ENCODE results near the gene GUCA1C.

The GUCA1C gene

GRCh38 chr3:108918866-108919265, 34.8 kb downstream of the GUCA1C start:
- FAIRE-seq = no peak
- TF ChIP-seq TAF1 (IDR thresholded peaks at IDR 0.05; ENCODE audit: low read depth, low read length) (no peak), POLR2A (IDR thresholded peaks at IDR 0.05; ENCODE audit: low read depth, low read length) (no peak), POLR2AphosphoS5 (IDR thresholded peaks at IDR 0.05; ENCODE audit: low read depth, low read length) (no peak), PAX5 (IDR thresholded peaks at IDR 0.05; ENCODE audit: insufficient read depth, low read length, severe bottlenecking) (no peak)
- DNase-seq (ENCODE audit: insufficient read length, low spot score) = no peak

- FAIRE-seq = peak; percentile 95
- TF ChIP-seq POLR2A (IDR thresholded peaks at IDR 0.05; ENCODE audit: low read depth, low read length) (no peak), TAF1 (IDR thresholded peaks at IDR 0.05; ENCODE audit: low read depth, low read length) (no peak), POU2F2 (IDR thresholded peaks at IDR 0.05; ENCODE audit: low read depth, low read length) (no peak), SPI1 (IDR thresholded peaks at IDR 0.05; ENCODE audit: low read depth, low read length) (no peak), POLR2AphosphoS5 (IDR thresholded peaks at IDR 0.05; ENCODE audit: low read depth, low read length) (no peak), PAX5 (IDR thresholded peaks at IDR 0.05; ENCODE audit: insufficient read depth, low read length, severe bottlenecking) (no peak)
- DNase-seq (ENCODE audit: insufficient read length, low spot score) = peak; percentile 31
Observed at GRCh38 chr3:108914774-108915641, 38.7 kb downstream of the GUCA1C start.

- FAIRE-seq (no peak), DNase-seq (ENCODE audit: insufficient read length, low spot score) (no peak)
- no peak for TF ChIP-seq TAF1 (IDR thresholded peaks at IDR 0.05; ENCODE audit: low read depth, low read length)
- TF ChIP-seq POU2F2 (IDR thresholded peaks at IDR 0.05; ENCODE audit: low read depth, low read length) = no peak
- TF ChIP-seq PAX5 (IDR thresholded peaks at IDR 0.05; ENCODE audit: insufficient read depth, low read length, severe bottlenecking) = no peak
- no peak for TF ChIP-seq SPI1 (IDR thresholded peaks at IDR 0.05; ENCODE audit: low read depth, low read length)
- TF ChIP-seq POLR2A (IDR thresholded peaks at IDR 0.05; ENCODE audit: low read depth, low read length) = no peak
- TF ChIP-seq POLR2AphosphoS5 (IDR thresholded peaks at IDR 0.05; ENCODE audit: low read depth, low read length) = no peak
Observed at GRCh38 chr3:108909799-108910198, 43.9 kb downstream of the GUCA1C start.

GRCh38 chr3:108907194-108907593, 46.5 kb downstream of the GUCA1C start:
- TF ChIP-seq POLR2AphosphoS5 (IDR thresholded peaks at IDR 0.05; ENCODE audit: low read depth, low read length) (no peak), PAX5 (IDR thresholded peaks at IDR 0.05; ENCODE audit: insufficient read depth, low read length, severe bottlenecking) (no peak), POLR2A (IDR thresholded peaks at IDR 0.05; ENCODE audit: low read depth, low read length) (no peak)
- no peak for FAIRE-seq
- no peak for DNase-seq (ENCODE audit: insufficient read length, low spot score)

GRCh38 chr3:108899530-108899929, 54.1 kb downstream of the GUCA1C start:
- FAIRE-seq (no peak), DNase-seq (ENCODE audit: insufficient read length, low spot score) (no peak)
- TF ChIP-seq POLR2AphosphoS5 (IDR thresholded peaks at IDR 0.05; ENCODE audit: low read depth, low read length) = no peak
- TF ChIP-seq POU2F2 (IDR thresholded peaks at IDR 0.05; ENCODE audit: low read depth, low read length) = no peak
- TF ChIP-seq SPI1 (IDR thresholded peaks at IDR 0.05; ENCODE audit: low read depth, low read length) = no peak
- TF ChIP-seq PAX5 (IDR thresholded peaks at IDR 0.05; ENCODE audit: insufficient read depth, low read length, severe bottlenecking) = no peak
- no peak for TF ChIP-seq POLR2A (IDR thresholded peaks at IDR 0.05; ENCODE audit: low read depth, low read length)
- no peak for TF ChIP-seq TAF1 (IDR thresholded peaks at IDR 0.05; ENCODE audit: low read depth, low read length)

- TF ChIP-seq TAF1 (IDR thresholded peaks at IDR 0.05; ENCODE audit: low read depth, low read length) (no peak), PAX5 (IDR thresholded peaks at IDR 0.05; ENCODE audit: insufficient read depth, low read length, severe bottlenecking) (no peak), POLR2AphosphoS5 (IDR thresholded peaks at IDR 0.05; ENCODE audit: low read depth, low read length) (no peak), POLR2A (IDR thresholded peaks at IDR 0.05; ENCODE audit: low read depth, low read length) (no peak), POU2F2 (IDR thresholded peaks at IDR 0.05; ENCODE audit: low read depth, low read length) (no peak), SPI1 (IDR thresholded peaks at IDR 0.05; ENCODE audit: low read depth, low read length) (no peak)
- FAIRE-seq = no peak
- peak; percentile 5 for DNase-seq (ENCODE audit: insufficient read length, low spot score)
Observed at GRCh38 chr3:108897883-108898282, 55.8 kb downstream of the GUCA1C start.

GRCh38 chr3:108894981-108895380, 58.7 kb downstream of the GUCA1C start:
- FAIRE-seq (no peak), DNase-seq (ENCODE audit: insufficient read length, low spot score) (no peak)
- TF ChIP-seq TAF1 (IDR thresholded peaks at IDR 0.05; ENCODE audit: low read depth, low read length) (no peak), POLR2A (IDR thresholded peaks at IDR 0.05; ENCODE audit: low read depth, low read length) (no peak), SPI1 (IDR thresholded peaks at IDR 0.05; ENCODE audit: low read depth, low read length) (no peak), POLR2AphosphoS5 (IDR thresholded peaks at IDR 0.05; ENCODE audit: low read depth, low read length) (no peak), POU2F2 (IDR thresholded peaks at IDR 0.05; ENCODE audit: low read depth, low read length) (no peak), PAX5 (IDR thresholded peaks at IDR 0.05; ENCODE audit: insufficient read depth, low read length, severe bottlenecking) (no peak)

- no peak for FAIRE-seq
Observed at GRCh38 chr3:108891833-108892232, 61.8 kb downstream of the GUCA1C start.

GRCh38 chr3:108887777-108888176, 65.9 kb downstream of the GUCA1C start:
- DNase-seq (ENCODE audit: insufficient read length, low spot score) (no peak), FAIRE-seq (no peak)
- TF ChIP-seq POU2F2 (IDR thresholded peaks at IDR 0.05; ENCODE audit: low read depth, low read length) (no peak), POLR2A (IDR thresholded peaks at IDR 0.05; ENCODE audit: low read depth, low read length) (no peak), SPI1 (IDR thresholded peaks at IDR 0.05; ENCODE audit: low read depth, low read length) (no peak), PAX5 (IDR thresholded peaks at IDR 0.05; ENCODE audit: insufficient read depth, low read length, severe bottlenecking) (no peak), POLR2AphosphoS5 (IDR thresholded peaks at IDR 0.05; ENCODE audit: low read depth, low read length) (no peak), TAF1 (IDR thresholded peaks at IDR 0.05; ENCODE audit: low read depth, low read length) (no peak)

More at GRCh38 chr3:108891833-108892232, 61.8 kb downstream of the GUCA1C start:
- TF ChIP-seq POU2F2 (IDR thresholded peaks at IDR 0.05; ENCODE audit: low read depth, low read length) (no peak), TAF1 (IDR thresholded peaks at IDR 0.05; ENCODE audit: low read depth, low read length) (no peak), POLR2AphosphoS5 (IDR thresholded peaks at IDR 0.05; ENCODE audit: low read depth, low read length) (no peak), SPI1 (IDR thresholded peaks at IDR 0.05; ENCODE audit: low read depth, low read length) (no peak), PAX5 (IDR thresholded peaks at IDR 0.05; ENCODE audit: insufficient read depth, low read length, severe bottlenecking) (no peak), POLR2A (IDR thresholded peaks at IDR 0.05; ENCODE audit: low read depth, low read length) (no peak)
- DNase-seq (ENCODE audit: insufficient read length, low spot score) = no peak
